HEK293T (cell line): ENCODE results near the gene ROR1.

ENCODE experiments used
- CTCF ChIA-PET: fragments of 350-600 bp; formaldehyde crosslinking; extraction: SDS; loops from one replicate; lab custom pipeline; 2021; ENCODE audit warnings: antibody characterized with exemption, inconsistent platforms; lab: Yijun Ruan, JAX
- POLR2A ChIA-PET: fragments of 350-600 bp; formaldehyde crosslinking; extraction: SDS; loops from one replicate; lab custom pipeline; 2020; ENCODE audit warnings: antibody characterized with exemption, inconsistent platforms; lab: Yijun Ruan, JAX
- DNase-seq: peaks from one replicate; pipeline ENCODE4 v3.0.0; 2012; ENCODE audit warnings: mixed read lengths; ENCODE audit errors: extremely low spot score
- ARNT ChIP-seq: fragments of 450-650 bp; IDR thresholded peaks from 2 replicates; pipeline ENCODE4 v1.6.1; 2017; ENCODE audit warnings: mild to moderate bottlenecking
- BHLHE40 ChIP-seq: fragments of 450-650 bp; IDR thresholded peaks from 2 replicates; pipeline ENCODE4 v1.6.1; 2016; ENCODE audit warnings: mild to moderate bottlenecking, moderate library complexity, borderline replicate concordance
- CTBP1 ChIP-seq: fragments of 450-650 bp; IDR thresholded peaks from 2 replicates; pipeline ENCODE4 v1.6.1; 2016; ENCODE audit warnings: borderline replicate concordance
- ELF4 ChIP-seq: fragments of 450-650 bp; IDR thresholded peaks from 2 replicates; pipeline ENCODE4 v1.6.1; 2017; ENCODE audit warnings: antibody characterized with exemption
- FOXA1 ChIP-seq: fragments of 450-650 bp; IDR thresholded peaks from 2 replicates; pipeline ENCODE4 v1.6.1; 2016; ENCODE audit warnings: mild to moderate bottlenecking
- FOXK2 ChIP-seq: fragments of 450-650 bp; IDR thresholded peaks from 2 replicates; pipeline ENCODE4 v1.6.1; 2016; ENCODE audit warnings: mild to moderate bottlenecking
- FOXM1 ChIP-seq: fragments of 450-650 bp; IDR thresholded peaks from 2 replicates; pipeline ENCODE4 v1.6.1; 2017; ENCODE audit warnings: mild to moderate bottlenecking, borderline replicate concordance
- HDGF ChIP-seq: fragments of 450-650 bp; IDR thresholded peaks from 2 replicates; pipeline ENCODE4 v1.6.1; 2017; ENCODE audit warnings: antibody characterized with exemption, borderline replicate concordance
- L3MBTL2 ChIP-seq: fragments of 450-650 bp; conservative IDR thresholded peaks from 2 replicates; pipeline ENCODE4 v1.6.1; 2016; ENCODE audit warnings: mild to moderate bottlenecking
- LEF1 ChIP-seq: fragments of 450-650 bp; IDR thresholded peaks from 2 replicates; pipeline ENCODE4 v1.6.1; 2017; ENCODE audit warnings: mild to moderate bottlenecking, borderline replicate concordance
- NFRKB ChIP-seq: fragments of 450-650 bp; IDR thresholded peaks from 2 replicates; pipeline ENCODE4 v1.6.1; 2016; ENCODE audit warnings: mild to moderate bottlenecking, moderate library complexity
- SP1 ChIP-seq: fragments of 450-650 bp; IDR thresholded peaks from 2 replicates; pipeline ENCODE4 v1.6.1; 2017
- SUZ12 ChIP-seq: fragments of 450-650 bp; IDR thresholded peaks from 2 replicates; pipeline ENCODE4 v1.6.1; 2016; ENCODE audit warnings: mild to moderate bottlenecking
- TARDBP ChIP-seq: fragments of 450-650 bp; IDR thresholded peaks from 2 replicates; pipeline ENCODE4 v1.6.1; 2016
- ZNF384 ChIP-seq: fragments of 450-650 bp; IDR thresholded peaks from 2 replicates; pipeline ENCODE4 v1.6.1; 2016
- TF ChIP-seq, protein P1 (sequence below): fragments of 450-650 bp; IDR thresholded peaks from 2 replicates; pipeline ENCODE4 v1.6.1; 2016

ROR1 gene

GRCh38 chr1:63981408-63981773 is 207.6 kb downstream of the ROR1 start:
- ChIA-PET CTCF (no interaction called here), POLR2A (no interaction called here)
- TF ChIP-seq HDGF (no peak), ARNT (no peak), ELF4 (no peak)
- DNase-seq, result no peak

GRCh38 chr1:63982201-63982600 is 208.4 kb downstream of the ROR1 start:
- ChIA-PET POLR2A (no interaction called here), CTCF (no interaction called here)
- TF ChIP-seq BHLHE40, result no peak
- no peak for DNase-seq

GRCh38 chr1:63983391-63984256 is 209.8 kb downstream of the ROR1 start:
- ChIA-PET CTCF (interaction anchor here (0.7 to 1.3 kb wide), 3 partner anchors 11 to 107 kb away, joined by 3 to 4 read pairs (median 3); no protein-coding TSS in a partner anchor), POLR2A (no interaction called here)
- DNase-seq, result no peak
- TF ChIP-seq FOXA1 (no peak), FOXK2 (no peak), L3MBTL2 (no peak), TARDBP (no peak), CTBP1 (no peak), SUZ12 (no peak)
- TF ChIP-seq, protein P1, sequence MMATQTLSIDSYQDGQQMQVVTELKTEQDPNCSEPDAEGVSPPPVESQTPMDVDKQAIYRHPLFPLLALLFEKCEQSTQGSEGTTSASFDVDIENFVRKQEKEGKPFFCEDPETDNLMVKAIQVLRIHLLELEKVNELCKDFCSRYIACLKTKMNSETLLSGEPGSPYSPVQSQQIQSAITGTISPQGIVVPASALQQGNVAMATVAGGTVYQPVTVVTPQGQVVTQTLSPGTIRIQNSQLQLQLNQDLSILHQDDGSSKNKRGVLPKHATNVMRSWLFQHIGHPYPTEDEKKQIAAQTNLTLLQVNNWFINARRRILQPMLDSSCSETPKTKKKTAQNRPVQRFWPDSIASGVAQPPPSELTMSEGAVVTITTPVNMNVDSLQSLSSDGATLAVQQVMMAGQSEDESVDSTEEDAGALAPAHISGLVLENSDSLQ, result no peak

DNA sequence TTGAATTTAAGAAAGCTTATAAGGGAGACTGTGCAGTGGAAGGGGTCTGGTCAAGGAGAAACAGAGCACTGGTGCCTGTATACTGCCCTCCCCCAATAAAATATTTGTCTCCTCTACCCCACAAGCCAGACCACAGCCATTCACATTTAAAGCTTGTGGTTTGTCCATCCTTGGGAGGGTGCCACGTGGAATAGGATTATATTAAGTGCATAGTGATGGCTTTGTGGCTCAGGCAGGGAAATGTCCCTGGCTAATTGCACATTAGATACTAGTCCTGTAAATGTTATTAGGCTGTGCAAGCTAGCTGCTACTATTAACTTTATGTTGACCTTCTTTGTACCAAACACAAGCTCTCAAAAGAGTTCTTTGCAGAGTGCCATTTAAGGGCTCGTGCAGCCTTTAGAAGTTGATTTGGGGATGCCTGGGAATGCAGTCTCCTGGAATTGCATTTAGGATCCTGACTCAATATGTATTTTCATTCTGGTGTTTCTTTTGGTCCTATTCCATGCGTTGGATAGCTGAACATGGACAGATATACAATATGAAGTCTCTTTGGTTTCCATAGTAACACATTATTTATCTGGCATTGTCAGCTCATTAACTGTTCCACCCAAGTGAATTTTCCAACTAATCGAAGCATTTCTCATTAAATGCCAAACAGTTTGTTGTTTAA is 210.6 kb downstream of the ROR1 start:
- CTCF ChIA-PET, result interaction anchor here (0.7 to 1.2 kb wide), 2 partner anchors 18 to 106 kb away, joined by 3 to 4 read pairs; no protein-coding TSS in a partner anchor
- POLR2A ChIA-PET, result no interaction called here
- DNase-seq, result no peak
- TF ChIP-seq FOXK2 (no peak), L3MBTL2 (no peak), CTBP1 (no peak), SP1 (no peak), TARDBP (no peak), ZNF384 (no peak), NFRKB (no peak), LEF1 (no peak), FOXA1 (no peak), SUZ12 (no peak), HDGF (no peak), BHLHE40 (no peak), ARNT (no peak), FOXM1 (no peak), ELF4 (no peak)
- TF ChIP-seq, protein P1, result no peak

GRCh38 chr1:63984930-63985290 is 211.1 kb downstream of the ROR1 start:
- CTCF ChIA-PET, result interaction anchor here (1.2 kb wide), 1 partner anchor 18 kb away, joined by 3 read pairs; no protein-coding TSS in a partner anchor
- POLR2A ChIA-PET, result no interaction called here
- no peak for DNase-seq
- TF ChIP-seq BHLHE40 (no peak), LEF1 (no peak), SUZ12 (no peak), L3MBTL2 (no peak), SP1 (no peak), FOXA1 (no peak), NFRKB (no peak), ZNF384 (no peak), HDGF (no peak), FOXK2 (no peak), FOXM1 (no peak), ELF4 (no peak), TARDBP (no peak), ARNT (no peak)

- POLR2A ChIA-PET, result no interaction called here
- no peak for DNase-seq
- TF ChIP-seq NFRKB (no peak), ZNF384 (no peak), L3MBTL2 (no peak), ELF4 (no peak), FOXK2 (no peak), ARNT (no peak), TARDBP (no peak), FOXA1 (no peak), HDGF (no peak), BHLHE40 (no peak)
- CTCF ChIA-PET, result no interaction called here
Observed at GRCh38 chr1:63987014-63987627, 213.3 kb downstream of the ROR1 start.

DNA sequence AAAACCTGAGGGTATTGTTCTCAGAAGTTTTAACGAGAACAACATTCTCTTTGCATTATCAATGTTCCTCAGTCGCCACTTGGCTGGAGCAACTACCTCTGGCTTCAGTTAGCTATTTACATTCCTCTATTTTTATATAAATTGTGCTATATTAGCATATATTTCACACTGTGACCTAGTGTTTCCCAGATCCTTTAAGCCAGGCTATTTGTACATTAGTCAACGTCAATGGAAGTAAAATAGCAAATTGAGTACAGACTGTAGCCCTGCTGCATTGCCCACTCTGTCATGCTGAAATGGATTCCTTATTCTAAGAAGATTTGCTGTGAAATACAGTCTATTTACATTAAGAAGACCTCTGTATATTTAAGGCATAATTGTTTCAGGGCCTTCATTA is 213.8 kb downstream of the ROR1 start:
- TF ChIP-seq HDGF (no peak), BHLHE40 (no peak), FOXA1 (no peak), FOXM1 (no peak), SUZ12 (no peak), ELF4 (no peak), NFRKB (no peak), CTBP1 (no peak), ARNT (no peak), L3MBTL2 (no peak), FOXK2 (no peak), ZNF384 (no peak), TARDBP (no peak), SP1 (no peak), LEF1 (no peak)
- TF ChIP-seq, protein P1, result no peak
- DNase-seq, result no peak
- CTCF ChIA-PET, result no interaction called here
- POLR2A ChIA-PET, result no interaction called here
